ENCODE measurements around the gene ZBED6. TPM values are rescaled to one million over a fixed set of nuclear protein-coding genes. Genes with fewer than 3 reads are reported as not detected.

The ZBED6 gene
- polyA plus RNA-seq, 1 of the 3 experiments (the other 2 are of a cell fraction), result 2.5 TPM

DNA sequence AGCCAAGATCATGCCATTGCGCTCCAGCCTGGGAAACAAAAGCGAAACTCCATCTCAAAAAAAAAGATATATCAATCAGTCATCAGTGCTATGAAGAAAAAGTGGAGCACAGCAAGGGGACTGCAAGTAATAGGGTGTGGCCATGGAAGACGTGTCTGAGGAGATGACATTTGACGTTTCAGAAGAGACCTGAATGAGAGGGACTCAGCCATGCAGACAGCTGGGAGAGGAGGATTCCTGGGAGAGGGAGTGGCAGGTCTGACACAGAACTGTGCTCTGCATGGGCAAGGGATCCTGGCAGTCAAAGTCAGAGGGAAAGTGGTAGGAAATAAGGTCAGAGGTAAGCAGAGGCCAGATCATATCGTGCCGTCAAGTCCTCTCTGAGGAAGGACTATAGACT is 27.2 kb upstream of the ZBED6 start:
- no peak overlapping the region for H3K4me2 ChIP-seq
- no peak overlapping the region for H3K9ac ChIP-seq
- H3K9me3 ChIP-seq, result no peaks in the 10 kb centered on the region
- TF ChIP-seq MEF2A (IDR thresholded peaks at IDR 0.05; ENCODE audit: borderline replicate concordance, low read depth), result no peak
- no peak for TF ChIP-seq GATA2 (CRISPR knock-in tag; IDR thresholded peaks at IDR 0.05)
- no peak for TF ChIP-seq RAD21 (IDR thresholded peaks at IDR 0.05; ENCODE audit: low read length)
- TF ChIP-seq, protein P1, sequence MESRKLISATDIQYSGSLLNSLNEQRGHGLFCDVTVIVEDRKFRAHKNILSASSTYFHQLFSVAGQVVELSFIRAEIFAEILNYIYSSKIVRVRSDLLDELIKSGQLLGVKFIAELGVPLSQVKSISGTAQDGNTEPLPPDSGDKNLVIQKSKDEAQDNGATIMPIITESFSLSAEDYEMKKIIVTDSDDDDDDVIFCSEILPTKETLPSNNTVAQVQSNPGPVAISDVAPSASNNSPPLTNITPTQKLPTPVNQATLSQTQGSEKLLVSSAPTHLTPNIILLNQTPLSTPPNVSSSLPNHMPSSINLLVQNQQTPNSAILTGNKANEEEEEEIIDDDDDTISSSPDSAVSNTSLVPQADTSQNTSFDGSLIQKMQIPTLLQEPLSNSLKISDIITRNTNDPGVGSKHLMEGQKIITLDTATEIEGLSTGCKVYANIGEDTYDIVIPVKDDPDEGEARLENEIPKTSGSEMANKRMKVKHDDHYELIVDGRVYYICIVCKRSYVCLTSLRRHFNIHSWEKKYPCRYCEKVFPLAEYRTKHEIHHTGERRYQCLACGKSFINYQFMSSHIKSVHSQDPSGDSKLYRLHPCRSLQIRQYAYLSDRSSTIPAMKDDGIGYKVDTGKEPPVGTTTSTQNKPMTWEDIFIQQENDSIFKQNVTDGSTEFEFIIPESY (IDR thresholded peaks at IDR 0.05; ENCODE audit: borderline replicate concordance, low read depth), result no peak
- TF ChIP-seq, protein P2, sequence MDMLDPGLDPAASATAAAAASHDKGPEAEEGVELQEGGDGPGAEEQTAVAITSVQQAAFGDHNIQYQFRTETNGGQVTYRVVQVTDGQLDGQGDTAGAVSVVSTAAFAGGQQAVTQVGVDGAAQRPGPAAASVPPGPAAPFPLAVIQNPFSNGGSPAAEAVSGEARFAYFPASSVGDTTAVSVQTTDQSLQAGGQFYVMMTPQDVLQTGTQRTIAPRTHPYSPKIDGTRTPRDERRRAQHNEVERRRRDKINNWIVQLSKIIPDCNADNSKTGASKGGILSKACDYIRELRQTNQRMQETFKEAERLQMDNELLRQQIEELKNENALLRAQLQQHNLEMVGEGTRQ (IDR thresholded peaks at IDR 0.05; ENCODE audit: borderline replicate concordance, low read depth, low read length), result no peak
- TF ChIP-seq RFX5 (IDR thresholded peaks at IDR 0.05; ENCODE audit: low read length), result no peak
- TF ChIP-seq, protein P3, sequence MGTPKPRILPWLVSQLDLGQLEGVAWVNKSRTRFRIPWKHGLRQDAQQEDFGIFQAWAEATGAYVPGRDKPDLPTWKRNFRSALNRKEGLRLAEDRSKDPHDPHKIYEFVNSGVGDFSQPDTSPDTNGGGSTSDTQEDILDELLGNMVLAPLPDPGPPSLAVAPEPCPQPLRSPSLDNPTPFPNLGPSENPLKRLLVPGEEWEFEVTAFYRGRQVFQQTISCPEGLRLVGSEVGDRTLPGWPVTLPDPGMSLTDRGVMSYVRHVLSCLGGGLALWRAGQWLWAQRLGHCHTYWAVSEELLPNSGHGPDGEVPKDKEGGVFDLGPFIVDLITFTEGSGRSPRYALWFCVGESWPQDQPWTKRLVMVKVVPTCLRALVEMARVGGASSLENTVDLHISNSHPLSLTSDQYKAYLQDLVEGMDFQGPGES (IDR thresholded peaks at IDR 0.05; ENCODE audit: low read depth, low read length), result no peak
- no peaks in the 10 kb centered on the region for H3K9me2 ChIP-seq
- no peaks in the 10 kb centered on the region for H4K20me1 ChIP-seq (ENCODE audit: insufficient read depth)
- no peaks in the 10 kb centered on the region for H3K27me3 ChIP-seq (ENCODE audit: insufficient read depth)
- ChIA-PET CTCF (no interaction called here), POLR2A (no interaction called here)
- no peaks in the 10 kb centered on the region for H3K79me2 ChIP-seq (ENCODE audit: insufficient read depth)
- no peak overlapping the region for H3K27ac ChIP-seq (ENCODE audit: low read depth in 2 of 2, low read length in 1 of 2)
- no peaks in the 10 kb centered on the region for H3K36me3 ChIP-seq (replicated peaks in 1 of 2; ENCODE audit: control insufficient read depth in 1 of 2, insufficient read depth in 2 of 2, low read length in 1 of 2)
- 89% methylated on average over 6 of the region's 6 CpGs for WGBS (ENCODE audit: low lambda C conversion rate)
- peaks cover 4 to 7% of the 10 kb centered on the region in 2 experiments; a peak in 2 of 4 replicates for H3K4me1 ChIP-seq (ENCODE audit: control insufficient read depth in 1 of 2, insufficient read depth in 2 of 2, low read depth in 1 of 2, low read length in 1 of 2)
- H3K4me3 ChIP-seq (ENCODE audit: low read depth in 2 of 2, low read length in 1 of 2), result no peak overlapping the region
- H3F3A ChIP-seq (replicated peaks; ENCODE audit: insufficient read depth), result no peaks in the 10 kb centered on the region
- no peak overlapping the region for H2AFZ ChIP-seq (ENCODE audit: low read depth)
- no peak for DNase-seq

DNA sequence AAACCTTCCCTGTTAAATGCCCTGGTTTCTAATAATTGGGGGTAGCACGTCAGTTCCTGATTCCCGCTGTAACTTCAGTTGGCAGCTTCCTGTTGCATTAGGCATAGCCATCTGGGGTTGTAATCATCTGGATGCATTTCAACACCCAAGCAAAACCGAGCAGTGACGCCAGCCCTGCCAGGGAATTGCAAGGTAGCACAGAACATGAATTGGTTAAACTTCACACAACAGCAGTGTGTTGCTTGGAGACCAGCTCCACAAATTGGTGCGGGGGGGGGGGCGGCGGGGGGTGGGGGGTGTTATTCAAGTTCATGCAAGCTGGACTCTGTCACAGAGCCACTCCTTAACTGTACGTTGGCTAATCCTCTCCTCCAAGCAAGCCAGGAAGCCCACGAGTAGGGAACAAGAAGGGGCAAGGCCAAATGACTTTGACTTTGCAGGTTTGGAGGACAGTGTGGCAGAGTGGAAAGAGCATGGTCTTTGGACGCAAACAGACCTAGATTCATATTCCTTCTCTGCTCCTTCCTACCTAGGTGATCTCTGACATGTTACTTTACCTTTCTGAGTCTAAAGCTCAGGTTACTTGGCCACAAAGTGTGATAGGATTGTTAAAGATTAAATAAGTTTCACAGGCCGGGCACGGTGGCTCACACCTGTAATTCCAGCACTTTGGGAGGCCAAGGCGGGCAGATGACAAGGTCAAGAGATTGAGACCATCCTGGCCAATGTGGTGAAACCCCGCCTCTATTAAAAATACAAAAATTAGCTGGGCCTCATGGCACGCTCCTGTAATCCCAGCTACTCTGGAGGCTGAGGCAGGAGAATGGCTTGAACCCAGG is 25.7 kb upstream of the ZBED6 start:
- Histone ChIP-seq H3K27me3 (ENCODE audit: insufficient read depth) (no peaks in the 10 kb centered on the region), H3K79me2 (ENCODE audit: insufficient read depth) (no peaks in the 10 kb centered on the region), H3K9me3 (no peaks in the 10 kb centered on the region), H3K27ac (ENCODE audit: low read depth in 2 of 2, low read length in 1 of 2) (no peak overlapping the region), H3K9me2 (no peaks in the 10 kb centered on the region), H2AFZ (ENCODE audit: low read depth) (peak overlapping the region; percentile 93), H3K9ac (no peak overlapping the region), H3K4me2 (no peak overlapping the region), H4K20me1 (ENCODE audit: insufficient read depth) (no peaks in the 10 kb centered on the region), H3K36me3 (replicated peaks in 1 of 2; ENCODE audit: control insufficient read depth in 1 of 2, insufficient read depth in 2 of 2, low read length in 1 of 2) (no peaks in the 10 kb centered on the region), H3F3A (replicated peaks; ENCODE audit: insufficient read depth) (no peaks in the 10 kb centered on the region), H3K4me3 (ENCODE audit: low read depth in 2 of 2, low read length in 1 of 2) (no peak overlapping the region), H3K4me1 (ENCODE audit: control insufficient read depth in 1 of 2, insufficient read depth in 2 of 2, low read depth in 1 of 2, low read length in 1 of 2) (peaks cover 4 to 7% of the 10 kb centered on the region in 2 experiments; a peak in 2 of 4 replicates)
- POLR2A ChIA-PET, result no interaction called here
- 51% methylated on average over 13 of the region's 15 CpGs for WGBS (ENCODE audit: low lambda C conversion rate)
- DNase-seq, result peak; percentile 64
- CTCF ChIA-PET, result interaction anchor here (2.0 kb wide), 1 partner anchor 9 kb away, joined by 4 read pairs; no protein-coding TSS in a partner anchor
- peak; percentile 30; the same call in 1 of the 2 replicates for TF ChIP-seq TCF12 (IDR thresholded peaks at IDR 0.05)
- TF ChIP-seq, protein P3 (IDR thresholded peaks at IDR 0.05; ENCODE audit: low read depth, low read length), result no peak
- no peak for TF ChIP-seq FOXJ3 (CRISPR knock-in tag; IDR thresholded peaks at IDR 0.05)
- no peak for TF ChIP-seq NRF1 (IDR thresholded peaks at IDR 0.05; ENCODE audit: low read depth, low read length)
- TF ChIP-seq, protein P4, sequence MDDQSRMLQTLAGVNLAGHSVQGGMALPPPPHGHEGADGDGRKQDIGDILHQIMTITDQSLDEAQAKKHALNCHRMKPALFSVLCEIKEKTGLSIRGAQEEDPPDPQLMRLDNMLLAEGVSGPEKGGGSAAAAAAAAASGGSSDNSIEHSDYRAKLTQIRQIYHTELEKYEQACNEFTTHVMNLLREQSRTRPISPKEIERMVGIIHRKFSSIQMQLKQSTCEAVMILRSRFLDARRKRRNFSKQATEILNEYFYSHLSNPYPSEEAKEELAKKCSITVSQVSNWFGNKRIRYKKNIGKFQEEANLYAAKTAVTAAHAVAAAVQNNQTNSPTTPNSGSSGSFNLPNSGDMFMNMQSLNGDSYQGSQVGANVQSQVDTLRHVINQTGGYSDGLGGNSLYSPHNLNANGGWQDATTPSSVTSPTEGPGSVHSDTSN (IDR thresholded peaks at IDR 0.05), result no peak
- no peak for TF ChIP-seq MXI1 (IDR thresholded peaks at IDR 0.05; ENCODE audit: low read depth, low read length)
- no peak for TF ChIP-seq TEAD4 (IDR thresholded peaks at IDR 0.05; ENCODE audit: borderline replicate concordance, insufficient read depth)
- TF ChIP-seq, protein P5, sequence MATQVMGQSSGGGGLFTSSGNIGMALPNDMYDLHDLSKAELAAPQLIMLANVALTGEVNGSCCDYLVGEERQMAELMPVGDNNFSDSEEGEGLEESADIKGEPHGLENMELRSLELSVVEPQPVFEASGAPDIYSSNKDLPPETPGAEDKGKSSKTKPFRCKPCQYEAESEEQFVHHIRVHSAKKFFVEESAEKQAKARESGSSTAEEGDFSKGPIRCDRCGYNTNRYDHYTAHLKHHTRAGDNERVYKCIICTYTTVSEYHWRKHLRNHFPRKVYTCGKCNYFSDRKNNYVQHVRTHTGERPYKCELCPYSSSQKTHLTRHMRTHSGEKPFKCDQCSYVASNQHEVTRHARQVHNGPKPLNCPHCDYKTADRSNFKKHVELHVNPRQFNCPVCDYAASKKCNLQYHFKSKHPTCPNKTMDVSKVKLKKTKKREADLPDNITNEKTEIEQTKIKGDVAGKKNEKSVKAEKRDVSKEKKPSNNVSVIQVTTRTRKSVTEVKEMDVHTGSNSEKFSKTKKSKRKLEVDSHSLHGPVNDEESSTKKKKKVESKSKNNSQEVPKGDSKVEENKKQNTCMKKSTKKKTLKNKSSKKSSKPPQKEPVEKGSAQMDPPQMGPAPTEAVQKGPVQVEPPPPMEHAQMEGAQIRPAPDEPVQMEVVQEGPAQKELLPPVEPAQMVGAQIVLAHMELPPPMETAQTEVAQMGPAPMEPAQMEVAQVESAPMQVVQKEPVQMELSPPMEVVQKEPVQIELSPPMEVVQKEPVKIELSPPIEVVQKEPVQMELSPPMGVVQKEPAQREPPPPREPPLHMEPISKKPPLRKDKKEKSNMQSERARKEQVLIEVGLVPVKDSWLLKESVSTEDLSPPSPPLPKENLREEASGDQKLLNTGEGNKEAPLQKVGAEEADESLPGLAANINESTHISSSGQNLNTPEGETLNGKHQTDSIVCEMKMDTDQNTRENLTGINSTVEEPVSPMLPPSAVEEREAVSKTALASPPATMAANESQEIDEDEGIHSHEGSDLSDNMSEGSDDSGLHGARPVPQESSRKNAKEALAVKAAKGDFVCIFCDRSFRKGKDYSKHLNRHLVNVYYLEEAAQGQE (IDR thresholded peaks at IDR 0.05; ENCODE audit: low read depth, low read length), result no peak
- no peak for TF ChIP-seq GATA2 (CRISPR knock-in tag; IDR thresholded peaks at IDR 0.05)

Measured in SK-N-SH (cell line).